Stimulated activated CD4-positive, alpha-beta T cell treated with anti-CD3 and anti-CD28 coated beads, Interleukin-4, amount 100 ng/mL, for 4 hours (primary cell): ENCODE results near the gene ELFN2.

Experiments
- DNase-seq, 2 experiments: peaks; one replicate each; pipeline ENCODE4 v3.0.0-alpha.2; 2020

Gene ELFN2

DNA sequence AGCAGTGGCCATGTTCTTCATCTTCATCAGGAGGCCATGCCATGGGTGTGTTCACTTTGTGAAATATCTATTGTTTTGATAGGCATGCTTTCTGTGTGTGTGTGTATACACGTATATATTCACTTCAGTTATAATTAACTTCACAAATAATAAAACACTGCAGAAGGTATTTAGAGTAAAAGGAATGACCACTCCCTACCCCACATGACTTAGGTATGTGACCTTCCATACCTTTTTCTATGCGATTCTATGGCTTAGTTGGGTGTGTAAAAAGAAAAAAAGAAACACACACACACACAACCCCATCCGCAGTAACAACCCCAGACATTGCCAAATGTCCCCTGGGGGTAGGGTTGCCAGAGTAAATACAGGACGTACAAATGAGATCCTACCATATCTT, 73.0 kb downstream of the ELFN2 start:
- no peak for DNase-seq

DNA sequence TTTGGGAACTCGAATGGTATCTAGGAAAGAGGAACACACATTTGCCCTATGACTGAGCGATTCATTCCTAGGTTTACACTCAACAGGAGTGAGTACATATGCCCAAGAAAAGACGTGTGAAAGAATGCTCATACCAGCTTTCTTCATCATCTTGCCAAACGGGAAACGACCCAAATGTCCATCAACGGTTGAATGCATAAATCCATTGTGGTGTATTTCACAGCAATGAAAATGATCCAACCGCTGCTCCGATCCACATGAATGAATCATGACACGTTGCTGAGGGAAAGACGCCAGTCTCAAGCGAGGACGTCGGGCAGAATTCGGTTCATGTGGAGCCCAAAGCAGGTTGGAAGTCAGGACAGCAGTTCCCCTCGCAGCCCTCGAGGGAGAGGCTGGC, 73.4 kb downstream of the ELFN2 start:
- no peak for DNase-seq

DNA sequence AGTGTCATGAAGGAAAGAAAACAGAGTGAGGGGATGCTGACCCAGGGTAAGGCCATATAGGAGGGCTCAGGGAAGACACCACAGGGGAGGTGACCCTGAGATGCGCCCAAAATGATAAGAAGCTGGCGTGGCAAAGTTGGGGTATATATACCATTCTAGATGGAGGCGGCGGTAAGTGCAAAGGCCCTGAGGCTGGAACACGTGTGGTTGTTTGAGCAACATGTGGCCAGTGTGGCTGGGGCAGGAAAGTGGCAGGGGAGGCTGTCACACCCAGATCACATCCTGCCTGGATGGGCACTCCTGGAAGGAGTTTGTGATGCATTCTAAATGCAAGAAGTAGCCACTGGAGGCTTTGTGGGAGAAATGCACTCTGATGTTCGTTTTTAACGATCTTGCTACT, 74.8 kb downstream of the ELFN2 start:
- no peak for DNase-seq

DNA sequence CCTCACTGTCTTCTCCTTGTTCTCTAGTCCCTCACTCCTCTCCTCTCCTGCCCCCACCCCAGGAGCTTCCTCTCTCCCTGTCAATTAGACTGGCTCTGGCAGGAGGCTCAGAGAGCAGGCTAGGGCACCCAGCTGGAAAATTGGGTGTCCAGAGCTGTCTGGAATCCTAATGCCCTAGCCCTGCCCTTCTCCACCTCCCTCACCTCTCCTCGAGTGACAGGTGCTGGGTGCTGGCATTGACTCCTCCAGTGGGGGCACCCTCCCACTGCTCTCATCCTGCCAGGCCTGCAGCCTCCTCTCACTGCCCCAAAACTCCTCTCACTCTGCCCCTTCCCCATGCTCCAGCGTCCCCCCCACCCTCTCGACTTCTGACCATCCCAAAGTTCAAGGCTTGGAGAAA, 76.0 kb downstream of the ELFN2 start:
- DNase-seq = no peak

DNA sequence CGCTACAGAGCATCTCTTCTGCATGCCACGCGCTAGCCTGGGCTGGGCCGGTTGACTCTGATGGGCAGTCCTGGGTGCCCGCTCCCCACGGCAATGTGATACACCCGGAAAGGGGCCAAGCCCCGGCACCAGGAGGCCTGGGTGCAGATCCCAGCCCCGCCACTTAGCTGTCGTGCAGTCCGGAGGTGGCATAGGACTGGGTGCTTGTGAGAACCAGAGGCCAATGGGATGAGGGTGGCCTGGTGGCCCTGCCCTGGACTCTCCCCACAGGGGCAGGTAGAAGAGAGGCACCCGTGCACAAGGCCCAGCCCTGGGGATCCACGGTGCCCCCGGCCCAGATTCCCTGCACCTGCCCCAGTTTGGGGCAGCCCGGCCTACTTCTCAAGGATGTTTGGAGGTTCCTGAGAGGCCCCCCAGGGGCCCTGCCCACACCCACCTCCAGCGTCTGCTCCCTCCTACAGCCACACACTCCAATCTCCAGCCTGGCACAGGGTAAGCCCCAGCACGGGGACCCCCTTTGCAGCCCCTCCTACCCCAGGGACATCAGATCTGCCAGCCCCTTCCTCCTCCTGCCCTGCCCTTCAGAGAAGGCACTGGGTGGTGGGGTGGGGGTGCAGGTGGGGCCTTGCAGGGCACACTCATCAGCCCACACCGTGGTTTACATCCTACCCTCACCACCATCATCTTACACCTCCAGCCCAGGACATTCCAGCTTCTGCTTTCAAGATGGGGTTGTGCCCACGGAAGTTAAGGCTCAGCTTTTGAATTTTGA, 78.0 kb downstream of the ELFN2 start:
- no peak for DNase-seq

DNA sequence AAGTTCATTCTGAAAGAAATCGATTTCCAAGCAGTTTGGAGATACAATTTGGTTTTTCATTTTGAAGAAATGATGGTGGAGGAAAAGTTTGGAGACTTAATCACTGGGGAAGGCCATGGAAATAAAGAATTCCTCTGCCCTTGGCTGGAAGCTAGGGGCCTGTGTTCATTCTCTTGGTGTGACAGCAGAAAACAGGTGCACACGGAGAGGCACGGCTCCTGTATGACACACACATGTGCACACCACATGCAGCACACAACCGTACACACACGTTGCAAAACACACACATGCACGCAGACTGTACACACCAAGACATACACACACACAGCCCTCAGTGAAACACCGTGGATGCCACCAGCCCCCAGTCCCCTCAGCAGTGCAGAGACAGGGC, 80.8 kb downstream of the ELFN2 start:
- DNase-seq = no peak

DNA sequence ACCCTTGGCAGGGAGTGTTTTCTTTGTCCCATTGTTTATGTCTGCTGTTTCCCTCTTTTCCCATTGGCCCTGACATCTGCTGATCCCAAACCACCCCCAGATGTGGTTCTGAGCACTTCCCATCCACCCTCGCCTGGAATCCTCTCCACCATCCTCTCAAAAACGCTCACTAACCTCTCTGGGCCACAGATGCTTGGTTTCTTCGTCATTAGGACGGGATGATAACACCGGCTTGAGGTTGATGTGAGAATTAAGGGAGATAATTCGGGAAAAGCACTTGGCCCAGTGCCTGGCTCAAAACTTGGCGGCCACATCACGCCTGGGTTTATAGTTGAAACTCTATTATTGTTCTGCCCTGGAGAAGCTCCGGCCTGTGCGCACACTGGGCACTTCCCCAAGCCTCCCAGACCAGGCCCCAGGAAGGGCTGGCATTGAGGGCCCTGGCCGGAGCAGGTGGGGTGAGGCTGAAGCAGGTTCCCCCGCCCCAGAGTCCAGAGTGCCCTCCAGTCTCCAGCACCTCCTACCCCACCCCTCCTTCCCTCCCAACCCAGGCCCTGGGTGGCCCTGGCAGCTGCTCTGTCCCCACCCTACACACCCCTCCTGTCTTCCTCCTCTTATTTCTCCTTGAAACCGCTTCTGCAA, 81.3 kb downstream of the ELFN2 start:
- no peak for DNase-seq

DNA sequence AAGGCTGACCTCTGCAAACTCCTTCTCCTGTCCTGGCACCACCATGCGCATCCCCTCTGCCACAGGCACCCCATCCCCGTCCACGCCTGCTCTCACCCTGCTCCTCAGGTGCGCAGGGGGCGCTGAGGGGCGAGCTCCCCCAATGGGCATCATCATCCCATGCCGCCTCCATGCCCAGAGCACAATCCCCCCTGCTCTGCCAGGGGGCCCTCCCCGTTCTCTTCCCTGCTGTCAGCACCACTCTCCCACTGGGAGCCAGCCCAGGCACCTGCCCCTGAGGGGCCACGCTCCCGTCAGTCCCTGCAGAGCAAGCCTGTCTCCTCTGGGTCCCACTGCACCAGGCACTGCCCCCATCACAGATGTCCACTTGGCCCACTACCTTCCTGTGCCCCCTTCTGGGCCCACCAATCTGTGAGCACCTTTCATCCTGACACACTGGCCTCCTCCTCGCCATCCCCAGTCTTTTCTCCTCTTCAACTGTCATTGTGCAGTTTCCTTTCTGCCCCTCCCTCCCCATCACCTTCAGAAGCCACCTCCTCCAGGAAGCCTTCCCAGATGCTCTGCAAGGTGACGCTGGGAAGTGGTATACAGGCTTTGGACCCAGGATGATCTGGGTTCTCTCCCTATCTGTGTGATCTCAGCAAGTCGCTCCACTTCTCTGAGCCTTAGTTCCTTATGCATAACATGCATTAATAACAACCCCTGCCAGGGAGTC, 82.4 kb downstream of the ELFN2 start:
- no peak for DNase-seq

DNA sequence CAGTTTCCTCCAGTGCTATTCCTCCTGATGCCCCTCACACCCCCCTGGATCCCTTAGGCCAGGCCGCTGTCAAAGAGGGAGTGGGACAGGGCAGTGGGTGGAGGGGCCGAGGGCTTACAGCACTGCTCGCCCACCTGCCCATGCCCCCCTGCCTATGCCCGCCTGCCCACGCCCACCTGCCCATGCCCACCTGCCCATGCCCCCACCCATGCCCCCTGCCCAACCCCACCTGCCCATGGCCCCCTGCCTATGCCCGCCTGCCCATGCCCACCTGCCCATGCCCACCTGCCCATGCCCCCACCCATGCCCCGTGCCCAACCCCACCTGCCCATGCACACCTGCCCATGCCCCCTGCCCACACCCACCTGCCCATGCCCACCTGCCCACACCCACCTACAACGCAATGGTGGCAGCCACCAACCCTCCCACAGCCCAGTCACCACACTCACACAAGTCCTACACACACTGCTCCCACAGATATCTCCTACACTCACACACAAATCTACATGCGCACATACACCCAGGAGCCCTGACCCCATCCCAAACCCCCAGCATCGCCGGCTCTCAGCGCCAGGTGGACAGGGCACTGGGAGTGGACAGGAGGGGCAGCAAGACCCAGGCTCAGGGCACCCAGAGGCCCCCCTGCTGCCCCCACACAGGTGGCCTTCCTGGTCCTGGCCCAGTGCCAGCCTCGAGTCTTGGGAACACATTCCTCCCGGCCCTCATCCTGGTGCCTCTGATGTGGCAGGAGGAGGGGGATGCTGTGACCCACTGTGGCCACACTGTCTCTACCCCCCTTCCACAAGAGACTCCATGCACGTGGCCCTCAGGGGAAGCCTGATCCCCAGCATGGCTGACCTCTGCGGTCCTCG, 83.2 kb downstream of the ELFN2 start:
- no peak for DNase-seq

DNA sequence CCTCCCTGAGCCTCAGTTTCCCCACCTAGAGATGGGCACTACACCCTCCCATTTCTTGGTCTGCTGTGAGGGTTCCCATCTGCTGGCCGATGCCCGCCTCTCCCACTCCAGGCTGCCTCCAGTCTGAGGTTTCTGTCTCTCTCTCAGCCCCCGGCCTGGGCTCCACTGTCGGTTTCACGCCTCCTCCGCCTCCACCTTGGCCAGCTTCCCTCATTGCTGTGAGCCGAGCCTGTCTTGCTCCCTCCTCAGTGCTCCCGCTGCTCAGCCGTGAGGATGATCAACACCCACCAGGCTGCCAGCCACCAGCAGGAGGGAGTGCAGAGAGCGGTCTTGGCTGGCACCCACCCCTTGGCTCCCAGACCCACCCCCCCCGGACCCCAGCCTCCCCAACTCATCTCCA, 83.9 kb downstream of the ELFN2 start:
- no peak for DNase-seq

DNA sequence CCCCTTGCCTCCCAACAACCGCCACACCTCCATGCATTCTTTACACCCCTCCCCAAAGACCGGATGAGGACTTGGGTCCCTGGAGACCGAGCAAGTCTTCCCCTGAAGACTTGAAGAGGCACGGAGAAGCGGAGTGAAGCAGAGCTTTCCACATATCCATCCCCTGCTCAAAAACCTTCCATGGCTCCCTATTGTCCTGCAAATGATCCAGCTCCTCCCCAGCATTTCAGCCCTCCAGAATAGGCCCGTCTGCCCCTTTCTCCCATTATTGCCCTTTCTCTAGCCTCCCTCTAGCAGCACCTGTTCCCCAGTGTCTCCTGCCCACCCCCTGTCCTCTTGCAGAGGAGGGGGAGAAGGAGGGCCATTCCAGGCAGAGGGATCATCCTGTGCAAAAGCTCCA, 85.2 kb downstream of the ELFN2 start:
- DNase-seq = no peak

DNA sequence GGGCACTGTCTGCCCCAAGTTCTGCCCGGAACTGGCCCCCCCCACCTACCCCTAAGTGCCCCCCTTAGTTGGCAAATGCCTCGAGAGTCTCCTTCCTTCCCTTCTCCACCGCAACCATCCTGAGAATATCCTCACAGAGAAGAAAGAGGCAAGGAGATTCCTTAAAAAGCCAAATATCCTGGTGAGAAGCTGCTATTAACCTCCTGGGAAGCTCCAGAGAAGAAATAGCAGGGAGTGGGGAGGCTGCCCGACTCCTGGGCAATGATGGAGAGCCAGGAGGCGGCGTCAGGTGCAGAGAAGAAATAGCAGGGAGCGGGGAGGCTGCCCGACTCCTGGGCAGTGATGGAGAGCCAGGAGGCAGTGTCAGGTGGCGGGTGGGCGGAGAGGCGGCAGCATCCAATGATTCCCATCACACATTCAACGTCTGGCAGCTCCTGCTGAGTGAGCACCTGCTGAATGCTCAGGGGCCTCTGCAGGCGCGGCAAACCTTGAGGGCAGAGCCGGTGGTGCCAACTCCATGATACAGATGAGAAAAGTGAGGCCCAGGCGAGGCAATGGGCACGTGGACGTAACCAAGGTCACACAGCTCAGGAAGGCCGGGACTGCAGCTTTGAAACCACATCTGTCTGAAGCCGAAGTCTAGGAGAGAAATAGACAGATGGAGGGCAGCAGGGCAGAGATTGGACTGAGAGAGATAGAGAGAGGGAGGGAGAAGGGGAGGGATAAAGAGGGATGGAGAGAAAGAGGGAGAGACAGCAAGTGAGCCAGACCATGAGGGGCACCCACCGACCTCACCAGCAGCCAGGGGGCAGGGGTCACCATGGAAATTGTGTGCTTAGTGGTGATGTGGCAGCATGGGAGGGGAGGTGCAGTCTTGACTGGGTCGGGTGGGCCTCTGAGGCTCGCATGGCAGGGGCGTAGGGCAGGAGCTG, 86.7 kb downstream of the ELFN2 start:
- DNase-seq = no peak

DNA sequence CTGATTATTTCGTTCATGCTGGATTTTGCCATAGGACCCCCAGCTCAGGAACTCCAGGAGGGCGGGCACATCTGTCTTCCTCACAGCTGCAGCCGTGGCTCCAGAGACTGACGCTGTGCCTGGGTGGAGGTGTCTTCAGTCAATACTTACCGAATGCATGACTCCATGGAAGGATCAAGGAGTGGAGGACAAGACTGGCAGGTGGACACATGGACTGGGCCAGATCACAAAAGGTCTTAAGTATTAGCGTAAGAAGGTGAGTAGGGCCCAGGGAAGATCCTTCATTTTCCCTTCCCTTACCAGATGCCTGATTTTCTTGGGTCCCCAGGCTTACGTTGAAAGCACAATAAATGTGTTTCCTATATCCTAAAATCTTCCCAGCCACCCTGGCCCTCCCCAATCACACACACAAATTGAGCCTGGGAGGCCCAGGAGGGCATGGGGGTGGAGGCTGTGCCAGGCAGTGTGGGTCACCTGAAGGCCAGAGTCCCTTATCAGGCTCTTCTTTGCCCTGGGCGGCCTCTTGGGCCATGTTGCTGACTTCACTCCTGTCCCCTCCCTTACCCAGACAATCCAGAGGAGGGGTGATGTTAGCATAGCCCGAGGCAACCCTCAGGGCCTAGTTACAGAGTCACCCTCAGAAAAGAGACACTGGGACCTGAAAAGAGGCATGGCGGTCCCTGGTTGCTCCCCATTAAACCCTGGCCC, 88.6 kb downstream of the ELFN2 start:
- DNase-seq = no peak

DNA sequence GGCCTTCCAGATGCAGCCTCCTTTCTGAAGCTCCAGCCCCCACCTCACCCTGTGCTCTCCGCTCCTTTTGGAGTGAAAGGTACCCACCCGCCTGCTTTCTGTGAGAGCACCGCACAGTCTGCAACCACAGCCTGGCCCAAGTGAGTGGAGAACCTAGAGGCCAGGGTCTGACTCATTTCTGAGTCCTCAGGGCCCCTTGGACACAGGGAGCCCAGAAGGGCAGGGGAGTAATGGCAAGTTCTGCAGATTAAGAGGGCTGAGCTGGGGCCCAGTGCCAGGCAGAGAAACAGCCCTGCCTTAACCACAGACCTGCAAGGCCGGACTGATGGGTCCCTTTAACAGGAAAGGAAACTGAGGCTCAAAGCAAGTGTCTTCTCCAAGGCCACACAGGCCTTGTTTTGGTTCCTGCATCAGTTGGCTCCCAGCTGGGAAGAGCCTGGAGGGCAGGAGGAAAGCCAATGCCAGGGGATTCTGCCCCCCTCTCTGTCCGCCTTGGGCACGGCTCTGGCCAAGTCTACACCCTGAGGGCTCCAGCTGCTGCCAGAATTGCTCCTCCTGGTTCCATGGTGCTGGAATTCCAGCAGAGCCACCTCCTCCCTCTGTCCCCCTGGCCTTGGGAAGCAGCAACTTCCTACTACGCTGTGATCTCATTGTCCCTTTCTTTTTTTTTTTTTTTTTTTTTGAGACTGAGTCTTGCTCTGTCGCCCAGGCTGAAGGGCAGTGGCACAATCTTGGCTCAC, 89.9 kb downstream of the ELFN2 start:
- DNase-seq = no peak

DNA sequence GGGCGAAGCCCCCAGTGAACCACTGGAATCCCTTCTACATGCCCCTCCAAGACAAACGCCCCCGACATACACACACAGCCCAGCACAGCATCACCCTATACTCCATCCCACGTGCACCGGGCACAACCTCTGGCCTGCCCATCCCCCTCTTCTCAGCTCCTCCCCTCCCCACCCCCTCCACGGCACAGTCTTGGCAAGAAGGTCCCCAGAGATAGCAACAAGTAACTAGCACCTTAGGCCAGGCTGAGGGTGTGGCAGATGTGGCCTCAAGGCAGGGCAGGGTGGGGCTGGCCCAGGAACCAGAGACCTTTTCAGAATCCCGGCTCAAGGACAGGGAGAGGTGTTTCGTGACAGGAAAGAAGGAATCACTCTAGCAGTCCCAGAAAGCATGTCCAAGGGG, 90.7 kb downstream of the ELFN2 start:
- DNase-seq = no peak

DNA sequence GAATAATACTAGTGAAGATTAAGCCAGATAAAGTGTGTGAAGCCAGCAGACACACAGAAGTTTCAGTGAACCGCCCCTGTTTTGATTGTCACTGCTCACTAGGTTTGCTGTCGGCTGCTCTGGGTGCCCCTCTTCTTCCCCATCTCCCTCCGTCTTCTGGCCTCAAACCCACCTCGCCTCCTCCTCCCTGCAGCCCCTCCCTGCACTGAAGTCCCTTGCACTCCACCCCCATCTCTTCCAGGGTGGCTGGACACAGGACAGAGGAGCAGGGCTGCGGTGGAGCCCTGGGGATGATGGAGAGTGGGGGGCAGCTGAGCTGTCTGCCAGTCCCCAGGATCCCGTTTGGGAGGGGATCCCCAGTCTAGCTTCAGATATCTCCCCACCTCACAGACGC, 91.5 kb downstream of the ELFN2 start:
- DNase-seq = no peak

DNA sequence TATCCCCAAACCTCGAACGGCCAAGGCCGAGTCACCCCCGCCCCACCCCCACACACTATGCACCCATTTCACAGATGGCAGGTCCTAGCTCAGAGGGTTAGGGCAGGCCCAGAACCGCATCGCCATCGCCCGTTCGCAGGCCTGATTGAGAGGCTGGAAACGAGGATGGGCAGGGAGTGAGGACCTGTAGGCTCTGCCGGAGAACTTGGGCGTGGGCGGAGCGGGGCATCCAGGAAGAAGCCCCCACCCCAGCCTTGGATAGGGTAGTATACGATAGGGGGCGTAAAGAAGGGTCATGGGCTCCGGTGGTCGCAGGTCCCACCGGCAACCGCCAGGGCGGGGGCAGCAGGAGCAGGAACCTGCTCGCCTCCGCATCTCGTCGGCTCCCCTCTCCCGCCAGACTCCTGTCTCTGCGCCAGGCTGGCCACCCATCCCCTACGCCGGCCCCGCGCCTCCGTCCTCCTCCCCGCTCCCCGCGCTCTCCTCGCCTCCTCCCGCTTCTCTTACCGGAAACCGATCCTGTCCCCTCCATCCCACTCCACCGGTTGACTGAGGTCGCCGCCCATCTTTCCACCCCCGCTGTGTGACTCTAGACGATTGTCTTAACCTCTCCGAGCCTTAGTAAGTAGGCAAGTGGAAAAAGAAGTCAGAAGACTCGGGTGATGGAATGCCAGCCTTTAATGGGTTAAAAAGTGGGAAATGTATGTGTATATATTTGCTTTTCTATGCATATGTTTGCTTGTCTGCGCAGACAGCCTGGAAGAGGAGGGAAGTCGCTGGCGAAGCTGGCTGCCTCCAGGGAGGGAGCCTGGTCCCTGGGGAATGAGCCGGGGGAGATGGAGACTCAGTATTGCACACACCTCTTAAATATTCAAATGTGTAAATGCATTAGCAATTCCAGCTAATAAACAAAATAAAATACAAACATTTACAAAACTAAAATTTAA, 92.1 kb downstream of the ELFN2 start:
- DNase-seq = no peak

DNA sequence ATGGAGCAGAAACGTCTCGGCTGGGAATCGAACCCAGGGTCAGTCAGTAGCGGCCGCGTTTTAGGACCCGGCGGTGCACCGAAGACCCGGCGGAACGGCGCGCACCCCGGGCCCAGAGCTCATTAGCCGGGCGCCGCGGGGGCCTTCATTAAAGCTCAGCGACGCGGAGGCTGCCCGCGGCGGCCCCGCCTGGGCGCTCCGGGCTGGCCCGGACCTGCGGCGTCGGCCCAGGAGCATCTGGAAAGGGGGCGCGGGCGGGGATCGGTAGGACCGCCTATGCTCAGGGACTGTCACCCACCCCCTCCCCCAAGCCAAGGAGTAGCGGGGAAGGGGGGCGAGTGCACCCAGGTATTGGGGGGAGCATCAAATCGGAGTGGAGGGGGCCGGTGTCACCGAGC, 92.8 kb downstream of the ELFN2 start:
- no peak for DNase-seq

DNA sequence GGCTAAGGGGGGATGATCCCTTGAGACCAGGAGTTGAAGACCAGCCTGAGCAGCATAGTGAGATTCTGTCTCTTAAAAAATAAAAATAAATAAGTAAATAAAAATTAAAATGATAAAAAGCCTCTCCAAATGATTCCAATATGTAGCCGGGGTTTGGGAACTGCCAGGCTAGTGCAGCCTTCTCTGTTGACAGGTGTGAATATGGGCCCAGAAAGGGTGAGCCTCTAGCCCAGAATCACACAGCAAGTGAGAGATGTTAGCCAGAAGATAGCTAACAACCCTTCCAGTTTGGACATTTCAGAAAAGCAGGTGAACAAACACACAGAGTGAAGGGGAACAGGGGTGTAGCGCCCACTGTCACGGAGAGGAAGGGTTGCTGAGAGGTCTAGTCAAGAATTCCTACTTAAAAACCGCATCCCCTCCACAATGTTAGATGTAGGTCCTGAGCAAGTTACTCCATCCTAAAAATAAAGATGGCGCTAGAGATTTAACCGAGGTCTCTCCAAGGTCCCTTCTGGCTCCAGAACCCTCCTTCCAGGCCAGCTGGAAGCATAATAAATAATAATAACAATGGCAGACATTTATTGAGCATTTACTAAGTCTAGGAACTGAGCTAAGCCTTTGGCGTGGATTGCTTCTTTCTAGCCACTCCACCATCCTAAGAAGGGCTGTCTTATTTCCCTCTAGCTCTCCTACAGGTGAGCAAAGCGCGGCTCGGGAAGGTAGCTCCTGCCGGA, 93.4 kb downstream of the ELFN2 start:
- no peak for DNase-seq
